Measurements from ENCODE around the gene ERGIC1.
"Not testable (repeated sequence)": the region's sequence is repeated elsewhere in the genome, so short reads cannot be mapped to it uniquely, and the experiment has no call there.

DNA sequence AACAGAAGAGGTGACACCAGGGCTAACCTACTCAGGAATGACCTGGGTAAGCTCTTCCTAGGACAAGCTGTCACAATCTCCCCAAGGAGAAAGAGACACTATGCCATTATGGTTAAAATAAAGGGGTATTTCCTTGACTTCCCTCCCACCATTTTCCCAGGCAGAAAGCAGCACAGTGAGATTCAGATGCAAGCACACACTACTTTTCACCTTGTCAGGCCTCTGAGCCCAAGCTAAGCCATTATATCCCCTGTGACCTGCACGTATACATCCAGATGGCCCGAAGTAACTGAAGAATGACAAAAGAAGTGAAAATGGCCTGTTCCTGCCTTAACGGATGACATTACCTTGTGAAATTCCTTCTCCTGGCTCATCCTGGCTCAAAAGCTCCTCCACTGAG lies 46.5 kb upstream of the ERGIC1 start:
- TF ChIP-seq POLR2A, EP300 (IDR thresholded peaks at IDR 0.05): not testable (repeated sequence)
- TF ChIP-seq, protein P1, sequence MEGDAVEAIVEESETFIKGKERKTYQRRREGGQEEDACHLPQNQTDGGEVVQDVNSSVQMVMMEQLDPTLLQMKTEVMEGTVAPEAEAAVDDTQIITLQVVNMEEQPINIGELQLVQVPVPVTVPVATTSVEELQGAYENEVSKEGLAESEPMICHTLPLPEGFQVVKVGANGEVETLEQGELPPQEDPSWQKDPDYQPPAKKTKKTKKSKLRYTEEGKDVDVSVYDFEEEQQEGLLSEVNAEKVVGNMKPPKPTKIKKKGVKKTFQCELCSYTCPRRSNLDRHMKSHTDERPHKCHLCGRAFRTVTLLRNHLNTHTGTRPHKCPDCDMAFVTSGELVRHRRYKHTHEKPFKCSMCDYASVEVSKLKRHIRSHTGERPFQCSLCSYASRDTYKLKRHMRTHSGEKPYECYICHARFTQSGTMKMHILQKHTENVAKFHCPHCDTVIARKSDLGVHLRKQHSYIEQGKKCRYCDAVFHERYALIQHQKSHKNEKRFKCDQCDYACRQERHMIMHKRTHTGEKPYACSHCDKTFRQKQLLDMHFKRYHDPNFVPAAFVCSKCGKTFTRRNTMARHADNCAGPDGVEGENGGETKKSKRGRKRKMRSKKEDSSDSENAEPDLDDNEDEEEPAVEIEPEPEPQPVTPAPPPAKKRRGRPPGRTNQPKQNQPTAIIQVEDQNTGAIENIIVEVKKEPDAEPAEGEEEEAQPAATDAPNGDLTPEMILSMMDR (IDR thresholded peaks at IDR 0.05) = not testable (repeated sequence)

All from tibial nerve (tissue), 4 donors.